ENCODE data around the gene PLXND1.
A peak's percentile ranks its signal among the peaks of the same experiment; 100 is the strongest.

Gene PLXND1

DNA sequence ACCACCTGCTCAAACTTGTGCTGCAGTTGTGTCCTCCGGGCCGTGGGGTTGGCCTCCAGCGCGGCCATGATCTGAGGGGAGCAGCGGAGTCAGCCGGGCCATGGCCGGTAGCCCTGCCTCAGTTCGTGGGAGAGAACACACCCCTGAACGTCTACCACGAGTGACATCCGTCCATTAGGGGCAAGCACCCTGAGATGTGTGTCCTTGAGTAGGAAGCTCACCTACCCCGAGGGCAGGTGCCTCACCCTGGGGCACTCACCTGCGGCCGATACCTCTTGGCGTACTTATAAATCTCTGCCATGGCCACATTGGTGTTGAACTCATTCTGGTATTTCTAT is 50.1 kb downstream of the PLXND1 start:
- Histone ChIP-seq H3K4me3 (ENCODE audit: low read depth, low read length) (no peak overlapping the region), H3K27me3 (replicated peaks) (no peaks in the 10 kb centered on the region), H3K36me3 (replicated peaks) (peaks cover 26% of the 10 kb centered on the region), H3K27ac (no peak overlapping the region)
- no peak for DNase-seq
- in situ Hi-C loops (cut with HindIII; ENCODE audit: low pct_ligation_motif_present, low sequenced_read_pairs) = no loop called here
- TF ChIP-seq CTCF (IDR thresholded peaks at IDR 0.05; ENCODE audit: low read depth, low read length, missing control alignments) = no peak

- TF ChIP-seq CTCF (IDR thresholded peaks at IDR 0.05; ENCODE audit: low read depth, low read length, missing control alignments) = no peak
- peaks cover 26% of the 10 kb centered on the region for H3K36me3 ChIP-seq (replicated peaks)
- no peaks in the 10 kb centered on the region for H3K27me3 ChIP-seq (replicated peaks)
- peak; percentile 27 for DNase-seq
- no peak overlapping the region for H3K27ac ChIP-seq
- in situ Hi-C loops (cut with HindIII; ENCODE audit: low pct_ligation_motif_present, low sequenced_read_pairs) = no loop called here
- no peak overlapping the region for H3K4me3 ChIP-seq (ENCODE audit: low read depth, low read length)
Observed at GRCh38 chr3:129555616-129556357, 50.7 kb downstream of the PLXND1 start.

DNA sequence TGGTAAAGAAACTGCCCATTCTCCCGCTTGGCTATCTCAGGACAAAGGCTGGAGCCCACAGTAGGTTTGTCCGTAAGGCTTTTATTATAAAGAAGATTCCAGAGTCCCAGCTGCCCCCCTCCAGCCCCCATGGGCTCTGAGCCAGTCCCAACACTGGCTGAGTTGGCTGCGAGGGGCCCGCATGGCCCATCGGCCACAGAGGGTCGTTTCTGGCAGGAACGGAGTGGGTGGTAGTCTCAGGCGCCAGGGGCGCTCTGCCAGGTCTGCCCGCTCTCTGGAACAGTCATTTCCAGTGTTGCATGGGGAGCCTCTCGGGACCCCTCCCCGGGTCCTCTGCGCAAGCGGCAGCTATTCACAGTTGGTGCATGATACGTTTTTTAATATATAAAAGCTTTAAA is 51.3 kb downstream of the PLXND1 start:
- no peak for DNase-seq
- TF ChIP-seq CTCF (IDR thresholded peaks at IDR 0.05; ENCODE audit: low read depth, low read length, missing control alignments) = no peak
- in situ Hi-C loops (cut with HindIII; ENCODE audit: low pct_ligation_motif_present, low sequenced_read_pairs) = no loop called here
- Histone ChIP-seq H3K27ac (no peak overlapping the region), H3K36me3 (replicated peaks) (peaks cover 26% of the 10 kb centered on the region), H3K27me3 (replicated peaks) (no peaks in the 10 kb centered on the region), H3K4me3 (ENCODE audit: low read depth, low read length) (no peak overlapping the region)

DNA sequence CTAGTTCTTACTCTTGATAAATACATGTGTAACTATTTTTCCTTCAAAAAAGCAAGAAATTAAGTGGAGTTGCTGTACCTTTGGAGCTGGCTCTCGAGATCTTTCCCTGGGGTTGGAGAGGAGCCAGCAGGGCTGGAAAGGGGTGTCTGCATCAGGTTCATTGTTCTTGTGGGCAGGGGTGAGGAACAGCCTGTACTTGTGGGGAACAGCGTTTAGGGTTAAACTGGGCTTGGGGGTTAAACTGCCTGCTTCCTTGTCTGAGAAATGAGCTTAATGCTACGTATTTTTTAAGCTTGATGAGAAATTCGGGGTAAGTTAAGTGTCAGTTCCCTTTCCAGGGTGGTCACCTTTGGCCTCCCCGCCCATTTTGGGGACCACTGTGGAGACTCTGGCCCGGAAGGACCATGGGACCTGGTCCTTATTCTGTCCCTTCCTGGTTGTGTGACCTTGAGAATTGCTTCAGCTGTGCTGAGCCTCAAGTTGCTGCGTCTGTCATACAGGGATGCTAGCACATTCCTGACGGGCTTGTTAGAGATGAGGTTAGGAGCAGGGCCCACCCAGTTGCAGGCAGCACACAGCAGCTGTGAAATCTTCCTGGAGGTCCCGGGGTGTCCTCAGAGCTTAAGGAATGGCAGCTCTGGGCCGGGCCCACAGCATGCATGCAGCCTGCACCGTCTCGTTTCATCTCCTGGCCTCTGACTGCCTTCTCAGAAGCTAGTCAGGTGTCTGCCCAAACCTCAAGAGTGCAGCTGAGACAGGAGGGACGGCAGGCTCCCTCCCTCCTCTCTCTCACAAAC is 51.9 kb downstream of the PLXND1 start:
- no peaks in the 10 kb centered on the region for H3K27me3 ChIP-seq (replicated peaks)
- TF ChIP-seq CTCF (IDR thresholded peaks at IDR 0.05; ENCODE audit: low read depth, low read length, missing control alignments) = no peak
- no peak for DNase-seq
- no peak overlapping the region for H3K4me3 ChIP-seq (ENCODE audit: low read depth, low read length)
- H3K27ac ChIP-seq = no peak overlapping the region
- peaks cover 20% of the 10 kb centered on the region for H3K36me3 ChIP-seq (replicated peaks)
- in situ Hi-C loops (cut with HindIII; ENCODE audit: low pct_ligation_motif_present, low sequenced_read_pairs) = no loop called here

- no peak overlapping the region for H3K27ac ChIP-seq
- TF ChIP-seq CTCF (IDR thresholded peaks at IDR 0.05; ENCODE audit: low read depth, low read length, missing control alignments) = no peak
- peaks cover 13% of the 10 kb centered on the region for H3K36me3 ChIP-seq (replicated peaks)
- in situ Hi-C loops (cut with HindIII; ENCODE audit: low pct_ligation_motif_present, low sequenced_read_pairs) = no loop called here
- H3K27me3 ChIP-seq (replicated peaks) = no peaks in the 10 kb centered on the region
- no peak overlapping the region for H3K4me3 ChIP-seq (ENCODE audit: low read depth, low read length)
- DNase-seq = no peak
Observed at GRCh38 chr3:129553719-129554118, 52.8 kb downstream of the PLXND1 start.
